Keratinocyte (primary cell): ENCODE measurements around the gene C1orf167. TPM values are rescaled to one million over a fixed set of nuclear protein-coding genes. Genes with fewer than 3 reads are reported as not detected.

ENCODE experiments used
- DNase-seq: peaks from one replicate; pipeline ENCODE4 v3.0.0-alpha.2; 2011; ENCODE audit warnings: low read depth, missing footprints, low spot score
- FAIRE-seq: peaks from 2 replicates; lab custom pipeline; 2011; peaks lifted over from hg19 to GRCh38; lab: Jason Lieb, UNC
- H2AFZ ChIP-seq: 2 replicates; pipeline ENCODE4 v1.6.0; 2012; ENCODE audit warnings: low read length, control low read depth, inconsistent platforms; ENCODE audit not compliant: control insufficient read depth
- H3K27ac ChIP-seq: 2 replicates; pipeline ENCODE4 v1.5.1; 2011; ENCODE audit warnings: low read length; ENCODE audit not compliant: control insufficient read depth, insufficient read depth
- H3K27me3 ChIP-seq: 3 replicates; pipeline ENCODE4 v1.6.0; 2011; ENCODE audit warnings: low read length; ENCODE audit not compliant: control insufficient read depth, insufficient read depth; ENCODE audit errors: extremely low read depth
- H3K36me3 ChIP-seq, 2 experiments: 2 replicates in 1 of 2; 3 replicates in 1 of 2; pipeline ENCODE4 v1.5.1; 2011; ENCODE audit warnings: low read length in 2 of 2, mild to moderate bottlenecking in 1 of 2; ENCODE audit not compliant: control insufficient read depth in 2 of 2, insufficient read depth in 2 of 2; ENCODE audit errors: extremely low read depth in 1 of 2
- H3K4me1 ChIP-seq: 3 replicates; pipeline ENCODE4 v1.5.1; 2011; ENCODE audit warnings: low read length; ENCODE audit not compliant: control insufficient read depth, insufficient read depth; ENCODE audit errors: extremely low read depth
- H3K4me2 ChIP-seq: 3 replicates; pipeline ENCODE4 v1.6.0; 2011; ENCODE audit warnings: low read depth, low read length; ENCODE audit not compliant: control insufficient read depth, insufficient read depth; ENCODE audit errors: extremely low read depth
- H3K4me3 ChIP-seq, 3 experiments: fragments of 200-600 bp in 1 of 3; sonication (generic) in 1 of 3; 2 replicates in 2 of 3; 3 replicates in 1 of 3; pipeline ENCODE4 v1.5.1; 2011 to 2016; ENCODE audit warnings: low read length in 3 of 3, mild to moderate bottlenecking in 3 of 3, control low read depth in 2 of 3, inconsistent platforms in 1 of 3, low read depth in 1 of 3, mixed read lengths in 1 of 3, mixed run types in 1 of 3, moderate library complexity in 1 of 3; ENCODE audit not compliant: control insufficient read depth in 2 of 3, insufficient read depth in 2 of 3; ENCODE audit errors: extremely low read depth in 1 of 3
- H3K79me2 ChIP-seq: 2 replicates; pipeline ENCODE4 v1.6.0; 2012; ENCODE audit warnings: low read length; ENCODE audit not compliant: control insufficient read depth, insufficient read depth
- H3K9ac ChIP-seq: 3 replicates; pipeline ENCODE4 v1.6.0; 2011; ENCODE audit warnings: low read length; ENCODE audit not compliant: control insufficient read depth, insufficient read depth; ENCODE audit errors: extremely low read depth
- H3K9me1 ChIP-seq: 3 replicates; pipeline ENCODE4 v1.6.0; 2011; ENCODE audit warnings: low read length; ENCODE audit not compliant: control insufficient read depth, insufficient read depth; ENCODE audit errors: extremely low read depth
- H3K9me3 ChIP-seq: 2 replicates; pipeline ENCODE4 v1.5.1; 2012; ENCODE audit warnings: low read depth, low read length; ENCODE audit not compliant: control insufficient read depth
- H4K20me1 ChIP-seq: 3 replicates; pipeline ENCODE4 v1.6.0; 2011; ENCODE audit warnings: low read length; ENCODE audit not compliant: control insufficient read depth, insufficient read depth; ENCODE audit errors: extremely low read depth
- EZH2 ChIP-seq: IDR thresholded peaks from one replicate; pipeline ENCODE4 v1.6.1; 2012; ENCODE audit warnings: inconsistent platforms, mild to moderate bottlenecking, low read length, moderate library complexity
- dilution Hi-C: fragments of 300-500 bp; cut with MboI; formaldehyde crosslinking; loops from one replicate; pipeline ENCODE4 v1.7.0; 2020; ENCODE audit warnings: low sequenced_read_pairs; ENCODE audit not compliant: extremely low pct_ligation_motif_present
- polyA plus RNA-seq, 5 experiments: library from polyadenylated mRNA; depleted of rRNA in 3 of 5; stranded (reverse) in 3 of 5; stranded (forward) in 1 of 5; unstranded in 1 of 5; fragments of >200 nt; gene quantifications; 1 replicate in 1 of 5; 2 replicates in 3 of 5; 3 replicates in 1 of 5; pipeline versions ENCODE4 v1.2.1 to v1.2.3, GENCODE V29; 2011 to 2012; ENCODE audit warnings: missing spikeins in 2 of 5, low read depth in 1 of 5, low replicate concordance in 1 of 5
- TF ChIP-seq, protein P1 (sequence below), 3 experiments: IDR thresholded peaks in 1 of 3; conservative IDR thresholded peaks in 1 of 3; optimal IDR thresholded peaks in 1 of 3; 2 replicates in 2 of 3; 3 replicates in 1 of 3; pipeline versions ENCODE3 to v1.5.1; 2011; ENCODE audit warnings: low read length in 3 of 3, mild to moderate bottlenecking in 3 of 3, moderate library complexity in 2 of 3, control low read depth in 1 of 3, inconsistent platforms in 1 of 3; ENCODE audit not compliant: insufficient read depth in 2 of 3; ENCODE audit errors: extremely low read depth in 1 of 3

C1orf167 gene
- polyA plus RNA-seq, 1 donor (not counting 4 experiments of a cell fraction or from before 2014, with no cell fraction given) = not detected

DNA sequence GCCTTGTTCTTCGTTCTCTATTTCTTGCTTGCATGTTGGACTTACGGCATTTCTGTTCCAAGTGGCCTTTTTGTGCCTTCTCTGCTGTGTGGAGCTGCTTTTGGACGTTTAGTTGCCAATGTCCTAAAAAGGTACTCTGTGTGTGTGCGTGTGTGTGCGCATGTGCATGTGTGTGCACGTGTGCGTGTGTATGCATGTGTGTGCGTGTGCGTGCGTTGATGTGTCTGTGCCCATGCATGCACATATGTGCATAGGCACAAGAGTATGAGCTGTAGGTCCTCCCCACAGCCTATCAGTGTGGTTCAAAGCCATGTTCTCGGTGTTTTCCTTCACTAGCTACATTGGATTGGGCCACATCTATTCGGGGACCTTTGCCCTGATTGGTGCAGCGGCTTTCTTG lies 71.9 kb downstream of the C1orf167 start:
- no peak overlapping the region for H2AFZ ChIP-seq
- peaks cover 3% of the 10 kb centered on the region for H4K20me1 ChIP-seq
- no peak overlapping the region for H3K4me2 ChIP-seq
- H3K79me2 ChIP-seq = no peaks in the 10 kb centered on the region
- H3K9me1 ChIP-seq = no peaks in the 10 kb centered on the region
- H3K4me1 ChIP-seq = no peaks in the 10 kb centered on the region
- H3K36me3 ChIP-seq = peaks cover 58 to 60% of the 10 kb centered on the region in 2 experiments
- DNase-seq (no peak), FAIRE-seq (no peak)
- H3K9me3 ChIP-seq = no peaks in the 10 kb centered on the region
- no peak overlapping the region for H3K9ac ChIP-seq
- dilution Hi-C loops = no loop called here
- no peak overlapping the region for H3K4me3 ChIP-seq
- no peak overlapping the region for H3K27ac ChIP-seq
- TF ChIP-seq, protein P1, sequence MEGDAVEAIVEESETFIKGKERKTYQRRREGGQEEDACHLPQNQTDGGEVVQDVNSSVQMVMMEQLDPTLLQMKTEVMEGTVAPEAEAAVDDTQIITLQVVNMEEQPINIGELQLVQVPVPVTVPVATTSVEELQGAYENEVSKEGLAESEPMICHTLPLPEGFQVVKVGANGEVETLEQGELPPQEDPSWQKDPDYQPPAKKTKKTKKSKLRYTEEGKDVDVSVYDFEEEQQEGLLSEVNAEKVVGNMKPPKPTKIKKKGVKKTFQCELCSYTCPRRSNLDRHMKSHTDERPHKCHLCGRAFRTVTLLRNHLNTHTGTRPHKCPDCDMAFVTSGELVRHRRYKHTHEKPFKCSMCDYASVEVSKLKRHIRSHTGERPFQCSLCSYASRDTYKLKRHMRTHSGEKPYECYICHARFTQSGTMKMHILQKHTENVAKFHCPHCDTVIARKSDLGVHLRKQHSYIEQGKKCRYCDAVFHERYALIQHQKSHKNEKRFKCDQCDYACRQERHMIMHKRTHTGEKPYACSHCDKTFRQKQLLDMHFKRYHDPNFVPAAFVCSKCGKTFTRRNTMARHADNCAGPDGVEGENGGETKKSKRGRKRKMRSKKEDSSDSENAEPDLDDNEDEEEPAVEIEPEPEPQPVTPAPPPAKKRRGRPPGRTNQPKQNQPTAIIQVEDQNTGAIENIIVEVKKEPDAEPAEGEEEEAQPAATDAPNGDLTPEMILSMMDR (optimal IDR thresholded peaks at IDR 0.05 in 1 of 3, IDR thresholded peaks at IDR 0.05 in 1 of 3, conservative IDR thresholded peaks at IDR 0.05 in 1 of 3; ENCODE audit: extremely low read depth in 1 of 3, insufficient read depth in 2 of 3, low read length in 3 of 3) = no peak
- no peak for TF ChIP-seq EZH2
- H3K27me3 ChIP-seq = no peaks in the 10 kb centered on the region

DNA sequence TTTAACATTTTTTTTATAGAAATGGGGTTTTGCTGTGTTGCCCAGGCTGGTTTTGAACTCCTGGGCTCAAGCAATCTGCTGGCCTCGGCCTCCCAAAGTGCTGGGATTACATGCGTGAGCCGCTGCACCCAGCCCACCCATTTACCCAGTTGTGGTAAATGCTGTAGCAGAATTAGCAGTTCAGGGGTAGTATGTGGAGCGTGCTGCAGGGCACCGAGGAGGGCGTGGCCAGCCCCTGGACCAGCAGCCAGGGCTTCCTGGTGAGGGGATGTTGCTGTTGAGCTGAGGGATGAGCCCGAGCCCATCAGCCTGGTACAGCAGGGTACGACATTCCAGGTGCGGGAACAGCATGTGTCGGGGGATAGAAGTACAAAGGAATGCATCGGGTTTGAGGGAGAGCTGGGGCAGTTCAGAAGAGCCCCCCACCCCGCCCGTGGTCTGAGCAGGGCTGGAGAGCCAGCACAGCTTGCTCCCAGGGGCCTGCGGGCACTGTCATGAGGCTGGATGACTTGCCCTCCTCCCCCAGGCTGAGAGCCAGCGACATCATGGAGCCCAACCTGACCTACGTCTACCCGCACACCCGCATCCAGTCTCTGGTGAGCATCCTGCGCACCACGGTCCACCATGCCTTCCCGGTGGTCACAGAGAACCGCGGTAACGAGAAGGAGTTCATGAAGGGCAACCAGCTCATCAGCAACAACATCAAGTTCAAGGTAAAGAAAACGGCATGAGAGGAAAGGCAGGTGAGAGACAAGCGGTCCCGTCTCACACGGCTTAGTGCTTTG lies 73.6 kb downstream of the C1orf167 start:
- DNase-seq = no peak
- Histone ChIP-seq H3K4me2 (no peak overlapping the region), H3K79me2 (no peaks in the 10 kb centered on the region), H3K9me3 (no peaks in the 10 kb centered on the region), H3K36me3 (peaks cover 61 to 63% of the 10 kb centered on the region in 2 experiments), H3K4me3 (no peak overlapping the region), H3K27me3 (no peaks in the 10 kb centered on the region), H3K4me1 (no peaks in the 10 kb centered on the region), H3K9me1 (no peaks in the 10 kb centered on the region), H2AFZ (no peak overlapping the region), H4K20me1 (peaks cover 3% of the 10 kb centered on the region), H3K9ac (no peak overlapping the region), H3K27ac (no peak overlapping the region)
- dilution Hi-C loops = no loop called here
- TF ChIP-seq, protein P1 (optimal IDR thresholded peaks at IDR 0.05 in 1 of 3, IDR thresholded peaks at IDR 0.05 in 1 of 3, conservative IDR thresholded peaks at IDR 0.05 in 1 of 3; ENCODE audit: extremely low read depth in 1 of 3, insufficient read depth in 2 of 3, low read length in 3 of 3) = no peak
- TF ChIP-seq EZH2 = no peak
- no peak for FAIRE-seq
